ENCODE results near the gene SYNGR3.

The SYNGR3 gene

DNA sequence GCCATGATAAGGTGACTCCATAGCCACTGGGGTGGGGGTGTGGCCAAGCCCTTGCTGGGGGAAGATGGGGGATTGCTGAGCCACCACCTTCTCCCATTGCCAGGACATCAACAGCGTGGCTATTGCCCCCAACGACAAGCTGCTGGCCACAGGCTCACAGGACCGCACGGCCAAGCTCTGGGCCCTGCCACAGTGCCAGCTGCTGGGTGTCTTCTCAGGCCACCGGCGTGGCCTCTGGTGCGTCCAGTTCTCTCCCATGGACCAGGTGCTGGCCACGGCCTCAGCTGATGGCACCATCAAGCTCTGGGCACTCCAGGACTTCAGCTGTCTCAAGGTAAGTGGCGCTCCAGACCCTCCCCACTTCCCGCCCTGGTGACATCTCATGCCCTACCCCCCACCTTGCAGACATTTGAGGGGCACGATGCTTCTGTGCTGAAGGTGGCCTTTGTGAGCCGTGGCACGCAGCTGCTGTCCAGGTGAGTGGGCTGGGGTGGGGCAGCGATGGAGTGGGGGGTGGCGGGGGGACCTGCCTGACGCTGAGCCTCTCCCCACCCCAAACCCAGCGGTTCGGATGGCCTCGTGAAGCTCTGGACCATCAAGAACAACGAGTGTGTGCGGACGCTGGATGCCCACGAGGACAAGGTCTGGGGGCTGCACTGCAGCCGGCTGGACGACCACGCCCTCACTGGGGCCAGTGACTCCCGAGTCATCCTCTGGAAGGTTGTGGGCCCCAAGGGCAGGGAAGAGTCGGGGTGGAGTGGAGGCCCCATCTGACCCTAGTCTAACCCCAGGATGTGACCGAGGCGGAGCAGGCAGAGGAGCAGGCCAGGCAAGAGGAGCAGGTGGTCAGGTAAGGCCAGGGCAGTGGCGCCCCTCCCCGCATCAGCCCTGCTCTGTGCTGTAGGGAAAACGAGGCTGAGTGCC, 12.6 kb upstream of the SYNGR3 start:
- DNase-seq (ENCODE audit: low read depth, low spot score): no peak

DNA sequence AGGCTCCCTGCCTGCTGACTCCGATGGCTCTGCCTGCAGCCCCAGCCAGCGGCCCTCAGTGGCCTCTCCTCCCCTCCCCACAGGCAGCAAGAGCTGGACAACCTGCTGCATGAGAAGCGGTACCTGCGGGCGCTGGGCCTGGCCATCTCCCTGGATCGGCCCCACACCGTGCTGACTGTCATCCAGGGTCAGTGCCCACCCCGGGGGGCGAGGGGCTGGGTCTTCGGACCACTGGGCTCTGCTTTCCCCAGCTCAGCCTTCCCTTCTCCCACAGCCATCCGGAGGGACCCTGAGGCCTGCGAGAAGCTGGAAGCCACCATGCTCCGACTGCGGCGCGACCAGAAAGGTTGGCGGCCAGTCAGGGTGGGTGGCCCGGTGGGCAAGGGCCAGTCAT, 11.9 kb upstream of the SYNGR3 start:
- no peak for DNase-seq (ENCODE audit: low read depth, low spot score)

- no peak for DNase-seq (ENCODE audit: low read depth, low spot score)
Measured at GRCh38 chr16:1978476-1979120, 11.2 kb upstream of the SYNGR3 start.

GRCh38 chr16:1979271-1980029, 10.3 kb upstream of the SYNGR3 start:
- DNase-seq (ENCODE audit: low read depth, low spot score): no peak

GRCh38 chr16:1980030-1980769, 9.6 kb upstream of the SYNGR3 start:
- DNase-seq (ENCODE audit: low read depth, low spot score): no peak

- no peak for DNase-seq (ENCODE audit: low read depth, low spot score)
Measured at GRCh38 chr16:1980770-1981087, 9.0 kb upstream of the SYNGR3 start.

DNA sequence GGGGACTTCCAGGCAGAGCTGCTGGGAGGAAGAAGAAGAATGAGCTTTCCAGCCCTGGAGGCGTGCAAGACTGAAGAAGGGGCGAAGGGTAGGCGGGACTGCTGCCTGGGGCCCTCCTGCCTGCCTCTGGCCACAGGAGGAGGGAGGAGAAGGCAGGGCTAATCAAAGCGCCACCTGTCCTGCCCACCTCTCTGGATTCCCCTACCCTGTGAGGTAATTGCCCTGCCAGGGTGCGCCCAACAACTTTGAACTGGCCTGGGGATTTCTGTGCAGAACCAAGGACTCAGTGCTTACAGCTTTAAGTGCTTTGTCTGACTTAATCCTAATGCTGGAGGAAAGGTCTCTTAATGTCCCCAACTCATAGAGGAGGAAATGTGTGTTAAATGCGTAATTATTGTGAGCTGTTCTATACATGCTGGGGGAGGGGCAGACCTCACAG, 8.4 kb upstream of the SYNGR3 start, which contains the start of gene NOXO1:
NOXO1 (minus strand) TSS at position 72 of the 439 bp plus-strand sequence. CDS start 290 bp downstream, outside the sequence.
- no peak for DNase-seq (ENCODE audit: low read depth, low spot score)

GRCh38 chr16:1982013-1982433, 7.7 kb upstream of the SYNGR3 start:
- no peak for DNase-seq (ENCODE audit: low read depth, low spot score)

DNA sequence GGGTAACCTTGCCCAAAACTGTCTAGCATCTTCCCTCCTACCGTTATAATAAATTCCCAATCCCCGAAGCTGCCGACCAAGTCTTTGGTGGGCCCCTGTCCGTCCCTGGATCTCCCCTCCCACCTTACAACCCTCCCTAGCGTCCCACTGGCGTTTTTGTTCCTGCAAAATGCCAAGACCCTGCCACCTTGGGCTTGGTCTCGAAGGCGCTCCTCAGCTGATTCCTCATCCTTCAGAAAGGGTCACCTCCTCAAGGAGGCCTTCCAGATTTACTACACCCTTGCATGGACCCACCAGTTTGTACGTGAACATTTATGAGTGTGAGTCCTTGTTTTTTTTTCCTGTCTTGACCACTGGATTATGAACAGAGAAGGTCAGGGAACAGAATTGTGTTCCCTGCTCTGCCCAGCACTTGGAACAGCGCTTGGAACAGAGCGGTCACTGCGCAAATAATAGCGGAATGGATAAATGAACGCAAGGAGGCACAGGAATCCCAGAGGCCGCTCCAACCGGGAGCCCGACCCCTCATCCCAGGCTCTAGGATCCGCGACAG, 6.7 kb upstream of the SYNGR3 start:
- DNase-seq (ENCODE audit: low read depth, low spot score): no peak

DNA sequence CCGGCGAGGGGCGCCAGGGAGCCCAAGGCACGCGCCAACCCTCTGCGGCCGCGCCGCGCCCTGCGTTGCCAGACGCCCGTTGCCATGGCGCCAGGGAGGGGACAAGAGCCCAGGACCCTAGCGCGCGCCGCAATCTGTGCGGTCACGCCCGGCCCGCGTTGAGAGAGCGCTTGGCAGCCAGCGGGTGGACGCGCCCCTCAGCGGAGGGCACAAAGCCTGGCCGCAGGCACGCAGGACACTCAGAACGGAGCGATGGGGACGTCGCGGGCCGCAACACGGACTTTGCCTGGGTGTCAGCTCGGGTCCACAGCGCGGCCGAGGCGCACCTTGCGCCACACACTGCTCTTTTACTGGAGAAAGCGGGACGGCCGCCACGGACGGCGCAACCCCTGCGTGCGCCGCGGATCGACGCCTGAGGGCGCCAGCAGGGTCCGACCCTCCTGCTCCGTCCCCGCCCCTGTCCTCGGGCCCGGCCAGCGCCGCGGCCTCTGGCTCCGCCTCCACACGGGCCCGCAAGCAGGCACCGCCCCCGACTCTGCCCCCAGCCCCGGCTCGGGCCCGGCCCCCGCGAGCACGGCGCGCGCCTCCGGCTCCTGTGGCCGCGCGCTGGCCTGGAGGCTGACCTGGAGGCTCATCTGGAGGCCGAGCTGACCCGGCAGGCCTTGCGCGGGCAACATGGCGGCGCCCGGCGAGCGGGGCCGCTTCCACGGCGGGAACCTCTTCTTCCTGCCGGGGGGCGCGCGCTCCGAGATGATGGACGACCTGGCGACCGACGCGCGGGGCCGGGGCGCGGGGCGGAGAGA, 6.0 kb upstream of the SYNGR3 start, which contains the start of gene GFER:
GFER (plus strand) TSS at position 650 of the 803 bp plus-strand sequence; CDS start at position 676, 26 bp downstream.
- DNase-seq (ENCODE audit: low read depth, low spot score): peak; percentile 68

GRCh38 chr16:1984347-1985225, 5.2 kb upstream of the SYNGR3 start:
- DNase-seq (ENCODE audit: low read depth, low spot score): no peak

GRCh38 chr16:1985466-1986150, 4.2 kb upstream of the SYNGR3 start:
- no peak for DNase-seq (ENCODE audit: low read depth, low spot score)

DNA sequence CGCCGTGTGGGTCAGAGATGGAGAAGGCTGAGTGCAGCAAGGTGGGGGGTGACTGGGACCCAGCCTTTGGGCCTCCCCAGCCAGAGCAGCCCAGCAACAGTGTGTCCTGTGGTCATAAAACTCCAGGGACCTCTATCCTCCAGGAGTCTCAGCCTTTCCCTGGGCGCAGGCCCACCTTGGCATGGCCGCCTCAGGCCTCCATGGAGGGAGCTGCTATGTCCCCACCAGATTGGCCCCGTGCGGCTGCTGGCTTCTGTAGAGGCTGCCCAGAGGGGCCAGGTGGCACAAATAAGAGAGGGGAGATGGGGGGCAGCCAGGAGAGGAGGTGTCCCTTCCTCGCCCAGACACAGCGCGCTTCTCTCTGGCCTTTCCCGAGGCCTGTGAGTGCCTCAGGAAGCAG, 2.6 kb upstream of the SYNGR3 start:
- DNase-seq (ENCODE audit: low read depth, low spot score): no peak

- no peak for DNase-seq (ENCODE audit: low read depth, low spot score)
Measured at GRCh38 chr16:1990101-1990350, 256 bp downstream of the SYNGR3 start.

DNA sequence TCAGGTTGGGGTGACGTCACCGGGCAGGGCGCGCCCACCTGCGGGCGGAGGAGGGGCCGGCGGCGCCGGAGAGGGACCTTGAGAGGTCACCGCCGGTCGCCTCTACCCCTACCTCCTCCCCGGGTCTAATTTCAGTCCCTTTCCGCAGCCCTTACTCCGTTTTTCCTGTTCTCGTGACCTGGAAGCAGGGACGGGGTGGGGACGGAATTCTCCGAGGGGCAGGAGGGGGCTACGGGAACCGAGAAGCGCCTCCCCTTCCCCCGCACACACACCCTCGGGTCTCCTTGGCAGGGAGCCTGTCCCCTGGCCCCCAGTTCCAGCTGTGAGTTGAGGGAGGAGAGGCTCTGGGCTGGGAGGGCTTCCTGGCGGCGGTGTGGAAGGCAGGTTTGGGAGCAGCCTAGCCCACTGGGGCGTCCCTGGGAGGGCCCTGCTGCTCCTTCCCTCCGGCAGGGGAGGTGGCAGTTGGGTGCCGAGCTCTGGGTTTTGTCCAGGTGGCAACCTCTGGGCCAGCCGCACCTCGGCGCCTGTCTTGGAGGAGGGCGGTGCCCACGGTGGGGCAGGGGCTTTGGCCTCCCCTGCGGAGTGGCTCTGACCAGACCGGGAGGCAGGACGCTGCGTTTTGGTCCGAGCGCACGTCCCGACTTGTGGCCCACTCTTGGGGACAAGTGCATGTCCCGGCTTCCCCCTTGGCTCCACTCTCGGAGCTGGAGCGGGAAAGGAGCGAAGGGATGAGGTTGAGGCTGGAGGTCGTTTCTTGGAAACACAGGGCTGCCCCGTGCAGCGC, 773 bp downstream of the SYNGR3 start:
- DNase-seq (ENCODE audit: low read depth, low spot score): no peak

DNA sequence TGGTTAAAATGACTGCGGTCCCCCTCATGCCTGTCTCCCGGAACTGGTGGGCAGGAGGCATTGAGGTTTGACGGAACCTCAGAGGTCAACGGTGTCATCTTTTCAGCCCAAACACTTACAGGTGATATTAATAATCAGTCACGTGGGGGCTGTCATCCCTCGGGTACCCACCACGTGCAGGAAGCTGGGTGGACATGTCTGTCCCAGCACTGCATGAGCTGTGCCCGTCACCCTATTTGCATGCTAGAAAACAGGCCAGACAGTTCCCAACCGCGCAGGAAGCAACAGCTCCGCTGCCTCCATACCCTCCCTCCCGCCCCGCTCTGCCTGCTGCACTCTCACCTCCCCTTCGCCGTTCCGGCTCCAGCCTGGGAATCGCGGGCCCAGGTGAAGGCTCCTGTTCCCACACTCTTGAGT, 1.4 kb downstream of the SYNGR3 start:
- DNase-seq (ENCODE audit: low read depth, low spot score): no peak

DNA sequence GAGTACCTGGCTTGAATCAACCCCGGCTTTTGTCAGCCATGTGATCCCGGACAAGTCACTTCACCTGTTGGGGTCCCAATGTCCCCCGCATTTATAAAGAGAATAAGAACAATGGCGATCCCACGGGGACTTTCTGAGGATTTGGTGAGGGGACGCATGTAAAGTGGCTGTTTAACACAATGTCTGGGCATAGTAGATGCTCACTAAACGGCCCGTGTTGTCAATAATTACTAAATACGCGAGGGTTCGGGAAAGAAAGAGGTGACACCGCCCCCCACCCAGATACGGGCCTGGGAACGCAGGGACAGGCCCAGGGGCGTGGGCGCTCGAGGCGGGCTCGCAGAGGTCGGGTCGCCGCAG, 1.8 kb downstream of the SYNGR3 start:
- DNase-seq (ENCODE audit: low read depth, low spot score): no peak
